OCI-LY3 (cell line): ENCODE data around the gene MREG.

Experiments
- EZH2phosphoT487 ChIP-seq: fragments of 200-600 bp; shearing (Covaris generic); IDR thresholded peaks from 2 replicates; pipeline ENCODE4 v1.6.1; 2018; ENCODE audit warnings: antibody characterized with exemption, mixed run types, low read depth
- TF ChIP-seq, protein P1 (sequence below): fragments of 200-600, 300-600 bp; sonication (generic); IDR thresholded peaks from 2 replicates; pipeline ENCODE4 v1.5.1; 2014; ENCODE audit warnings: antibody characterized with exemption, low read length, low read depth

DNA sequence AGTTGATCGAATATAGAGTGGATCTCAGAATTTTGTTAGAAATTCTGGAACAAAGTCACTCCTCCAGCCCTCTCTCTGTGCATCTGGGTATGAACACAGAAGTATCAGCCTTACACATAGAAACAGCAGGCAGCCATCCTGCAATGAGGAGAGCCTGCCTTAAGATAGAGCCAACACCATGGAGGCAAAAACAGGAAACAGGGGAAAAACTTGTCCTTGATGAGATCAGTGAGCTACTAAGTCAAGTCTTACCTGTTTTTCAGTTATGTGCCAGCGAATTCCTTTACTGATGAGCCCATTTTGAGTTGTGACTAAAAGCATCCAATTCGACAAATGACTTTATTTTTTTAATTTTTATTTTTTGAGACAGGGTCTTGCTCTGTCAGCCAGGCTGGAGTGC lies 26.6 kb upstream of the MREG start:
- TF ChIP-seq, protein P1, sequence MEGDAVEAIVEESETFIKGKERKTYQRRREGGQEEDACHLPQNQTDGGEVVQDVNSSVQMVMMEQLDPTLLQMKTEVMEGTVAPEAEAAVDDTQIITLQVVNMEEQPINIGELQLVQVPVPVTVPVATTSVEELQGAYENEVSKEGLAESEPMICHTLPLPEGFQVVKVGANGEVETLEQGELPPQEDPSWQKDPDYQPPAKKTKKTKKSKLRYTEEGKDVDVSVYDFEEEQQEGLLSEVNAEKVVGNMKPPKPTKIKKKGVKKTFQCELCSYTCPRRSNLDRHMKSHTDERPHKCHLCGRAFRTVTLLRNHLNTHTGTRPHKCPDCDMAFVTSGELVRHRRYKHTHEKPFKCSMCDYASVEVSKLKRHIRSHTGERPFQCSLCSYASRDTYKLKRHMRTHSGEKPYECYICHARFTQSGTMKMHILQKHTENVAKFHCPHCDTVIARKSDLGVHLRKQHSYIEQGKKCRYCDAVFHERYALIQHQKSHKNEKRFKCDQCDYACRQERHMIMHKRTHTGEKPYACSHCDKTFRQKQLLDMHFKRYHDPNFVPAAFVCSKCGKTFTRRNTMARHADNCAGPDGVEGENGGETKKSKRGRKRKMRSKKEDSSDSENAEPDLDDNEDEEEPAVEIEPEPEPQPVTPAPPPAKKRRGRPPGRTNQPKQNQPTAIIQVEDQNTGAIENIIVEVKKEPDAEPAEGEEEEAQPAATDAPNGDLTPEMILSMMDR = no peak
- TF ChIP-seq EZH2phosphoT487 = no peak
